Measurements from ENCODE around the gene CRYBB1.
A peak's percentile ranks its signal among the peaks of the same experiment; 100 is the strongest.

Gene CRYBB1

GRCh38 chr22:26558248-26558895 lies 59.5 kb downstream of the CRYBB1 start:
- no peak for FAIRE-seq
- DNase-seq (ENCODE audit: low spot score), result no peak

- no peak for FAIRE-seq
- DNase-seq (ENCODE audit: low spot score), result no peak
Observed at GRCh38 chr22:26556904-26557303, 60.9 kb downstream of the CRYBB1 start.

GRCh38 chr22:26555478-26555877 lies 62.3 kb downstream of the CRYBB1 start:
- DNase-seq (ENCODE audit: low spot score), result no peak

GRCh38 chr22:26554956-26555355 lies 62.9 kb downstream of the CRYBB1 start:
- FAIRE-seq, result no peak
- DNase-seq (ENCODE audit: low spot score), result no peak

More at GRCh38 chr22:26555478-26555877, 62.3 kb downstream of the CRYBB1 start:
- FAIRE-seq, result no peak

- DNase-seq (ENCODE audit: low spot score), result peak; percentile 75
- FAIRE-seq, result peak; percentile 84
Observed at GRCh38 chr22:26553056-26553752, 64.6 kb downstream of the CRYBB1 start.

GRCh38 chr22:26552466-26552865 lies 65.4 kb downstream of the CRYBB1 start:
- no peak for FAIRE-seq

GRCh38 chr22:26551568-26551967 lies 66.3 kb downstream of the CRYBB1 start:
- DNase-seq (ENCODE audit: low spot score) (no peak), FAIRE-seq (no peak)

More at GRCh38 chr22:26552466-26552865, 65.4 kb downstream of the CRYBB1 start:
- no peak for DNase-seq (ENCODE audit: low spot score)

- FAIRE-seq (peak; percentile 97), DNase-seq (ENCODE audit: low spot score) (peak; percentile 97)
Observed at GRCh38 chr22:26550498-26551033, 67.3 kb downstream of the CRYBB1 start.

GRCh38 chr22:26549902-26550497 lies 67.8 kb downstream of the CRYBB1 start:
- FAIRE-seq, result no peak
- no peak for DNase-seq (ENCODE audit: low spot score)
